A549 (cell line): ENCODE results near the gene TMEM167A. TPM values are rescaled to one million over a fixed set of nuclear protein-coding genes. Genes with fewer than 3 reads are reported as not detected.

Source experiments
- ATAC-seq, 2 experiments: fragments of 200-7000 bp in 1 of 2; fragments of >200 bp in 1 of 2; cut with Nextera tagmentation in 1 of 2; cut with Tn5 transposase in 1 of 2; 3 replicates each; pipeline versions ENCODE4 v1.8.0 to v1.9.1; 2018 to 2020; ENCODE audit warnings: mild to moderate bottlenecking in 1 of 2, moderate library complexity in 1 of 2
- CTCF ChIA-PET: fragments of 300-600 bp; sonication (Branson Sonifier 250); formaldehyde crosslinking; extraction: SDS; loops from one replicate; lab custom pipeline; 2021; ENCODE audit warnings: antibody characterized with exemption, inconsistent platforms; lab: Yijun Ruan, JAX
- POLR2A ChIA-PET: fragments of 350-600 bp; formaldehyde crosslinking; extraction: SDS; loops from one replicate; lab custom pipeline; 2021; ENCODE audit warnings: antibody characterized with exemption, inconsistent platforms; lab: Yijun Ruan, JAX
- DNase-seq, 2 experiments: peaks; one replicate each; pipeline versions ENCODE4 v3.0.0 to v3.0.0-alpha.2; 2011 to 2016; ENCODE audit warnings: low read depth in 1 of 2, low spot score in 1 of 2
- FAIRE-seq: peaks from 2 replicates; lab custom pipeline; 2011; peaks lifted over from hg19 to GRCh38; lab: Jason Lieb, UNC
- H3K27ac ChIP-seq, 2 experiments: fragments of >200 bp; sonication (Bioruptor Twin); formaldehyde crosslinking; 3 replicates each; pipeline ENCODE4 v1.5.1; 2016 to 2017
- H3K4me1 ChIP-seq: fragments of >200 bp; sonication (Bioruptor Twin); formaldehyde crosslinking; 3 replicates; pipeline ENCODE4 v1.6.1; 2016
- H3K4me2 ChIP-seq: fragments of >200 bp; sonication (Bioruptor Twin); formaldehyde crosslinking; 3 replicates; pipeline ENCODE4 v1.6.1; 2016
- H3K4me3 ChIP-seq: fragments of >200 bp; sonication (Bioruptor Twin); formaldehyde crosslinking; 3 replicates; pipeline ENCODE4 v1.5.1; 2016
- H3K9me3 ChIP-seq: fragments of >200 bp; sonication (Bioruptor Twin); formaldehyde crosslinking; 3 replicates; pipeline ENCODE4 v1.6.1; 2016
- BCL3 ChIP-seq: fragments of >200 bp; sonication (Bioruptor Twin); formaldehyde crosslinking; IDR thresholded peaks from 3 replicates; pipeline ENCODE4 v1.6.1; 2016
- BHLHE40 ChIP-seq: IDR thresholded peaks from 2 replicates; pipeline ENCODE4 v1.6.1; 2012; ENCODE audit warnings: low read depth, low read length, inconsistent platforms
- CBX8 ChIP-seq: fragments of 200-600 bp; sonication (generic); IDR thresholded peaks from 2 replicates; pipeline ENCODE4 v1.6.1; 2016
- CEBPB ChIP-seq, 2 experiments: fragments of >200 bp in 1 of 2; sonication (Bioruptor Twin) in 1 of 2; formaldehyde crosslinking in 1 of 2; IDR thresholded peaks; 2 replicates each; pipeline ENCODE4 v1.6.1; 2012 to 2016
- CHD2 ChIP-seq: fragments of 150-350 bp; IDR thresholded peaks from 2 replicates; pipeline ENCODE4 v1.6.1; 2014; ENCODE audit warnings: low read length; ENCODE audit not compliant: partially characterized antibody
- E2F6 ChIP-seq: IDR thresholded peaks from 2 replicates; pipeline ENCODE4 v1.6.1; 2012; ENCODE audit warnings: low read depth, borderline replicate concordance
- EHF ChIP-seq: fragments of 250-450 bp; sonication (Bioruptor Pico); IDR thresholded peaks from 2 replicates; pipeline ENCODE4 v1.5.0; 2020; ENCODE audit warnings: mild to moderate bottlenecking
- ESRRA ChIP-seq: fragments of 150-350 bp; IDR thresholded peaks from 2 replicates; pipeline ENCODE4 v1.6.1; 2014; ENCODE audit warnings: mild to moderate bottlenecking, low read length, borderline replicate concordance
- FOSB ChIP-seq: fragments of 250-450 bp; sonication (Bioruptor Pico); IDR thresholded peaks from 2 replicates; pipeline ENCODE4 v1.5.0; 2020; ENCODE audit warnings: mild to moderate bottlenecking, moderate library complexity
- FOXS1 ChIP-seq: fragments of 250-450 bp; sonication (Bioruptor Pico); IDR thresholded peaks from 2 replicates; pipeline ENCODE4 v1.5.0; 2020; ENCODE audit warnings: mild to moderate bottlenecking, moderate library complexity
- GATA3 ChIP-seq: IDR thresholded peaks from 2 replicates; pipeline ENCODE4 v1.6.1; 2012; ENCODE audit warnings: borderline replicate concordance
- HMGXB4 ChIP-seq: fragments of 250-450 bp; sonication (Bioruptor Pico); IDR thresholded peaks from 2 replicates; pipeline ENCODE4 v1.5.0; 2021; ENCODE audit warnings: mild to moderate bottlenecking, moderate library complexity, borderline replicate concordance
- HOXB13 ChIP-seq: fragments of 250-450 bp; sonication (Bioruptor Pico); IDR thresholded peaks from 2 replicates; pipeline ENCODE4 v1.5.0; 2020; ENCODE audit warnings: low read depth, mild to moderate bottlenecking, moderate library complexity
- JUN ChIP-seq, 2 experiments: fragments of >200 bp; sonication (Bioruptor Twin); formaldehyde crosslinking; IDR thresholded peaks; 2 replicates in 1 of 2; 3 replicates in 1 of 2; pipeline ENCODE4 v1.6.1; 2016 to 2017
- JUNB ChIP-seq: fragments of >200 bp; sonication (Bioruptor Twin); formaldehyde crosslinking; IDR thresholded peaks from 2 replicates; pipeline ENCODE4 v1.6.1; 2016
- KDM5A ChIP-seq: fragments of 200-600 bp; sonication (generic); IDR thresholded peaks from 2 replicates; pipeline ENCODE4 v1.6.1; 2016; ENCODE audit warnings: antibody characterized with exemption, mild to moderate bottlenecking
- MAFK ChIP-seq: fragments of 450-650 bp; IDR thresholded peaks from 2 replicates; pipeline ENCODE4 v1.6.1; 2014; ENCODE audit not compliant: partially characterized antibody
- MYC ChIP-seq: IDR thresholded peaks from 2 replicates; pipeline ENCODE4 v1.6.1; 2012; ENCODE audit warnings: mild to moderate bottlenecking, inconsistent platforms, low read length, improper control_type of control experiment, borderline replicate concordance
- RAD21 ChIP-seq, 2 experiments: fragments of >200 bp in 1 of 2; sonication (Bioruptor Twin) in 1 of 2; formaldehyde crosslinking in 1 of 2; IDR thresholded peaks in 1 of 2; conservative IDR thresholded peaks in 1 of 2; 2 replicates in 1 of 2; 3 replicates in 1 of 2; pipeline ENCODE4 v1.6.1; 2012 to 2018; ENCODE audit warnings: inconsistent platforms in 1 of 2
- SREBF2 ChIP-seq: fragments of 450-650 bp; IDR thresholded peaks from 2 replicates; pipeline ENCODE4 v1.6.1; 2014; ENCODE audit warnings: mild to moderate bottlenecking, moderate library complexity
- TFCP2L1 ChIP-seq: fragments of 250-450 bp; sonication (Bioruptor Pico); IDR thresholded peaks from 2 replicates; pipeline ENCODE4 v1.5.0; 2021; ENCODE audit warnings: mild to moderate bottlenecking
- WGBS: methylation state at CpG from one replicate; pipeline ENCODE4 v1.1.6; 2017; ENCODE audit errors: missing lambda C conversion rate; 5-methylcytosine and 5-hydroxymethylcytosine counted together
- polyA plus RNA-seq, 4 experiments: library from polyadenylated mRNA; depleted of rRNA in 3 of 4; stranded (reverse); fragments of >200 nt; fragmentation: RNase III in 1 of 4; extraction: RNeasy Plus Mini Kit Qiagen cat#74134 plus additional on column Dnase treatment in 1 of 4; gene quantifications; 2 replicates in 3 of 4; 3 replicates in 1 of 4; pipeline ENCODE4 v1.2.3, GENCODE V29; 2011 to 2017

Gene TMEM167A
- polyA plus RNA-seq, 2 of the 4 experiments (the other 2 are of a cell fraction) = 56.2 to 136 TPM

GRCh38 chr5:83009408-83009807 lies 67.8 kb downstream of the TMEM167A start (continued):
- TF ChIP-seq HMGXB4 (CRISPR knock-in tag) = no peak
- TF ChIP-seq SREBF2 = no peak
- TF ChIP-seq CHD2 = no peak
- TF ChIP-seq MAFK = no peak
- no peak for TF ChIP-seq RAD21 (conservative IDR thresholded peaks at IDR 0.05 in 1 of 2, IDR thresholded peaks at IDR 0.05 in 1 of 2)
- no peak for TF ChIP-seq BCL3
- no peak for TF ChIP-seq CEBPB (IDR thresholded peaks at IDR 0.05)

- H3K9me3 ChIP-seq = no peaks in the 10 kb centered on the region
- no peak for FAIRE-seq
- no peak overlapping the region for H3K27ac ChIP-seq
- H3K4me1 ChIP-seq = no peaks in the 10 kb centered on the region
- CTCF ChIA-PET = interaction anchor here (1.0 kb wide), 1 partner anchor 422 kb away, joined by 3 read pairs; no protein-coding TSS in a partner anchor
- TF ChIP-seq FOXS1 (CRISPR knock-in tag) (no peak), JUNB (no peak), TFCP2L1 (no peak), ESRRA (no peak), EHF (CRISPR knock-in tag) (no peak), KDM5A (no peak), JUN (IDR thresholded peaks at IDR 0.05) (no peak), GATA3 (no peak), FOSB (CRISPR knock-in tag) (no peak), HMGXB4 (CRISPR knock-in tag) (no peak), BHLHE40 (no peak), CHD2 (no peak), MYC (no peak), E2F6 (no peak)
- no peak for DNase-seq
- H3K4me3 ChIP-seq = no peak overlapping the region
- POLR2A ChIA-PET = no interaction called here
- WGBS = 71% methylated on average over 1 of the region's 1 CpG
- no peak overlapping the region for H3K4me2 ChIP-seq
- no peak for ATAC-seq
Measured at GRCh38 chr5:83007755-83008154, 69.4 kb downstream of the TMEM167A start.

- Histone ChIP-seq H3K4me3 (no peak overlapping the region), H3K27ac (no peak overlapping the region), H3K4me1 (no peaks in the 10 kb centered on the region), H3K9me3 (no peaks in the 10 kb centered on the region), H3K4me2 (no peak overlapping the region)
- WGBS = 75% methylated on average over 5 of the region's 5 CpGs
- ATAC-seq (no peak), DNase-seq (no peak), FAIRE-seq (no peak)
- POLR2A ChIA-PET = no interaction called here
- CTCF ChIA-PET = interaction anchor here (1.0 kb wide), 1 partner anchor 423 kb away, joined by 3 read pairs; no protein-coding TSS in a partner anchor
- TF ChIP-seq HOXB13 (CRISPR knock-in tag) (no peak), CBX8 (no peak)
Measured at GRCh38 chr5:83006683-83007283, 70.4 kb downstream of the TMEM167A start.
